Ishikawa (cell line): ENCODE data around the gene NKX2-2.

Experiments used
- CEBPB ChIP-seq: IDR thresholded peaks from 2 replicates; pipeline ENCODE4 v1.6.1; 2012
- CREB1 ChIP-seq: IDR thresholded peaks from 2 replicates; pipeline ENCODE4 v1.6.1; 2012; ENCODE audit warnings: low read depth
- EGR1 ChIP-seq: IDR thresholded peaks from 2 replicates; pipeline ENCODE4 v1.6.1; 2012
- EP300 ChIP-seq: IDR thresholded peaks from 2 replicates; pipeline ENCODE4 v1.6.1; 2012; ENCODE audit warnings: borderline replicate concordance
- FOXM1 ChIP-seq: IDR thresholded peaks from 2 replicates; pipeline ENCODE4 v1.6.1; 2012; ENCODE audit warnings: low read depth, borderline replicate concordance
- MAX ChIP-seq: IDR thresholded peaks from 2 replicates; pipeline ENCODE4 v1.6.1; 2012
- NFIC ChIP-seq: IDR thresholded peaks from 2 replicates; pipeline ENCODE4 v1.6.1; 2012
- RAD21 ChIP-seq: IDR thresholded peaks from 2 replicates; pipeline ENCODE4 v1.6.1; 2012; ENCODE audit warnings: low read depth
- REST ChIP-seq: IDR thresholded peaks from 2 replicates; pipeline ENCODE4 v1.6.1; 2012; ENCODE audit warnings: low read depth, mild to moderate bottlenecking
- TAF1 ChIP-seq: IDR thresholded peaks from 2 replicates; pipeline ENCODE4 v1.6.1; 2012; ENCODE audit warnings: low read depth, mild to moderate bottlenecking
- TCF12 ChIP-seq: IDR thresholded peaks from 2 replicates; pipeline ENCODE4 v1.6.1; 2012; ENCODE audit warnings: low read depth
- TEAD4 ChIP-seq: IDR thresholded peaks from 2 replicates; pipeline ENCODE4 v1.6.1; 2012
- YY1 ChIP-seq: IDR thresholded peaks from 2 replicates; pipeline ENCODE4 v1.6.1; 2012; ENCODE audit warnings: low read depth
- ZBTB7A ChIP-seq: IDR thresholded peaks from 2 replicates; pipeline ENCODE4 v1.6.1; 2012; ENCODE audit warnings: low read depth
- TF ChIP-seq, protein P1 (sequence below): IDR thresholded peaks from 2 replicates; pipeline ENCODE4 v1.6.1; 2012

NKX2-2 gene

GRCh38 chr20:21465799-21466198 is 48.1 kb downstream of the NKX2-2 start:
- TF ChIP-seq EP300 (no peak), EGR1 (no peak), TAF1 (no peak), RAD21 (no peak), REST (no peak), TCF12 (no peak), NFIC (no peak), YY1 (no peak), CREB1 (no peak), MAX (no peak), CEBPB (no peak), FOXM1 (no peak), TEAD4 (no peak), ZBTB7A (no peak)
- TF ChIP-seq, protein P1, sequence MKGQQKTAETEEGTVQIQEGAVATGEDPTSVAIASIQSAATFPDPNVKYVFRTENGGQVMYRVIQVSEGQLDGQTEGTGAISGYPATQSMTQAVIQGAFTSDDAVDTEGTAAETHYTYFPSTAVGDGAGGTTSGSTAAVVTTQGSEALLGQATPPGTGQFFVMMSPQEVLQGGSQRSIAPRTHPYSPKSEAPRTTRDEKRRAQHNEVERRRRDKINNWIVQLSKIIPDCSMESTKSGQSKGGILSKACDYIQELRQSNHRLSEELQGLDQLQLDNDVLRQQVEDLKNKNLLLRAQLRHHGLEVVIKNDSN = no peak

- TF ChIP-seq NFIC (no peak), REST (no peak), CREB1 (no peak), YY1 (no peak), ZBTB7A (no peak), TCF12 (no peak)
Observed at GRCh38 chr20:21464916-21465315, 48.9 kb downstream of the NKX2-2 start.
